Occipital lobe (tissue), 2 donors: ENCODE data around the gene UGT1A6. TPM values are rescaled to one million over a fixed set of nuclear protein-coding genes. Genes with fewer than 3 reads are reported as not detected.

Experiments used
- DNase-seq: peaks from one replicate; lab custom pipeline; 2025; lab: John Stamatoyannopoulos, UW
- total RNA-seq: library from RNA; depleted of rRNA; stranded (reverse); fragments of >200 nt; gene quantifications from one replicate; pipeline ENCODE4 v1.2.3, GENCODE V29; 2014

UGT1A6 gene
- total RNA-seq, 1 donor from 2014 or later, result not detected

GRCh38 chr2:233764761-233765160 lies 72.1 kb downstream of the UGT1A6 start:
- no peak for DNase-seq

- DNase-seq, result no peak
Measured at GRCh38 chr2:233766416-233766815, 73.7 kb downstream of the UGT1A6 start.

DNA sequence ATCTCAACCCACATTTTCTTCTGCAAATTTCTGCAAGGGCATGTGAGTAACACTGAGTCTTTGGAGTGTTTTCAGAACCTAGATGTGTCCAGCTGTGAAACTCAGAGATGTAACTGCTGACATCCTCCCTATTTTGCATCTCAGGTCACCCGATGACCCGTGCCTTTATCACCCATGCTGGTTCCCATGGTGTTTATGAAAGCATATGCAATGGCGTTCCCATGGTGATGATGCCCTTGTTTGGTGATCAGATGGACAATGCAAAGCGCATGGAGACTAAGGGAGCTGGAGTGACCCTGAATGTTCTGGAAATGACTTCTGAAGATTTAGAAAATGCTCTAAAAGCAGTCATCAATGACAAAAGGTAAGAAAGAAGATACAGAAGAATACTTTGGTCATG lies 75.4 kb downstream of the UGT1A6 start:
- no peak for DNase-seq

DNA sequence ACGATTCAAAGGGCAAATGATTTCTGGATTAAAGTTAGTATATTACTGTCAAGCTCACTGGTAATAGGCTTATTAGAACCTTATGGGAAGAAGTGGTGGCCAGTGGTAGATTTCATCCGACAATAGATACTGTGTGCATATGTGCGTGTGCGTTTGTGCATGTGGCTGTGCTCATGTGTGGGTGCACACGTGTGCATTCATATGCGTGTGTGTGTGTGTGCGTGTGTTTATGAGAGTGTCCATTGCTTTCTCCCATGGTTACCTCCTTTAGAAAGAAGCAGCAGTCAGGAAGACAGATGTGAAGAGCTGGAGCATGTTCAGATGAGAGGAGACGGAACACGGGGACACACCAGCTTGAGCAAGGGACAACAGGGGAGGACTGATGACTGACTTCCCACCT lies 76.6 kb downstream of the UGT1A6 start:
- no peak for DNase-seq

GRCh38 chr2:233772153-233772552 lies 79.5 kb downstream of the UGT1A6 start:
- no peak for DNase-seq

DNA sequence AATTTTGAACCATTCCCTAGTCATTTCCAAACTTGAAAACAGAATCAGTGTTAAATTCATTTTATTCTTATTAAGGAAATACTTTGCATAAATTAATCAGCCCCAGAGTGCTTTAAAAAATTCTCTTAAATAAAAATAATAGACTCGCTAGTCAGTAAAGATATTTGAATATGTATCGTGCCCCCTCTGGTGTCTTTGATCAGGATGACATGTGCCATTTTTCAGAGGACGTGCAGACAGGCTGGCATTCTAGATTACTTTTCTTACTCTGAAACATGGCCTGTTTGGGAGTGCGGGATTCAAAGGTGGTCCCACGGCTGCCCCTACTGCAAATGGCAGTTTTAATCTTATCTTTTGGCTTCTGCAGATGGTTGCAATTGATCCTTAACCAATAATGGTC lies 79.9 kb downstream of the UGT1A6 start:
- DNase-seq, result no peak

- DNase-seq, result no peak
Measured at GRCh38 chr2:233773854-233774253, 81.2 kb downstream of the UGT1A6 start.

DNA sequence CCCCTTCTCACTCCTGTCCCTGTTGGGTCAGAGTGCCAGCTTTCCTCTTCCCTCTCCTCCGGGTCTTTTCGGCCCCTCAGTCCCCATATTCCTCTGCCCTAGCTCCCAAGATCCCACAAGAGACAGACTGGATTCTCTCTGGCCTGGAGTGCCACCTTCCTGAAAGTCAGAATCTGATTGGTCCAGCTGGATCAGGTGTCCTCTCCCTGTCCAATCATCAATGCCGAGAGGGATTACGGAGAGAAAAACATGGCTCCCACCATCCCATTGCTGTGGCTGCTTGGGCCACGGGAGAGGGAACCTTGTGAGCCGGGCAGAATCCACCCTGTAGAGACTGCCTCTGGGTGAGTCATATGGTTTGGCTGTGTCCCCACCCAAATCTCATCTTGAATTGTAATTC lies 82.7 kb downstream of the UGT1A6 start:
- no peak for DNase-seq

- no peak for DNase-seq
Measured at GRCh38 chr2:233778030-233778429, 85.3 kb downstream of the UGT1A6 start, which contains the start of gene MROH2A. Gene MROH2A, plus strand, starts transcription at chr2:233778330. Its CDS starts 1,029 bp downstream, at chr2:233779359.

DNA sequence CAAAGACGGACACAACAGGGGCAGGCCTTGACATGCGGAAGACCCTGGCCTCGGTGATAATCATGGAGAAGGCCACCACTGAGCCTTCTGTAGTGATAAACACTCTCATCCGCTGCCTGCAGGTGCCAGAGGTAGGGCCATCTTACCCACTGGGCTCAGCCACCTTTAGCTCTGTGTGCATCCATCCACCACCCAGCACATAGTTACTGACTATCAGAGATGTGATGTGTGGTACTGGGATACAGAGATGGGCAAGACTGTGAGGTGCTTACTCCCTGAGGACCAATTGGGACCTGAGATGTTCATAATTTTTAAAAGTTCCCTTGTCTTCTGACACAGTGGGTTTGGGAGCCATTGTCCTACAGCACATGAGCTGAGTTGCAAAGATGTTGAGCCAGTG lies 87.0 kb downstream of the UGT1A6 start:
- DNase-seq, result no peak

GRCh38 chr2:233780771-233781170 lies 88.1 kb downstream of the UGT1A6 start:
- DNase-seq, result no peak

DNA sequence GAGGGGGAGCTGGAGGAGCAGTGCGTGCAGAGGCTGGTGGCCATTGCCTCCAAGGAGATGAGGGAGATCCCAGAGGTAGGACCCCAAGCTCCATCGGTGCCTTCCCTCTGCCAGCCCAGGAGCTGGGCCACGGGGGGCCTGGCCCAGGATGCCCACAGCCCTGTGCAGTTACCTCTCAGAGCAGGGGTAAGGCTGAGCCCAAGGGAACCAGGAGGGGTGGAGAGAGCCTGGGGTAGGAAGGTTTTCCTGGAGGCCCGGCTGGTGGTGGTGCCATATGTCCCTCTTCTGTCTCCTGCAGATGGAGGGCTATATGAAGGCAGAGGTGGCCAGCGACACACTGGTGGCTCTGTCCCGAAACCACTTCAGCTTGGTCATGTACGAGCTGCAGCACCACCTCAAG lies 96.9 kb downstream of the UGT1A6 start:
- DNase-seq, result no peak

- DNase-seq, result no peak
Measured at GRCh38 chr2:233791151-233791882, 98.6 kb downstream of the UGT1A6 start.

- DNase-seq, result no peak
Measured at GRCh38 chr2:233791883-233792329, 99.2 kb downstream of the UGT1A6 start.

DNA sequence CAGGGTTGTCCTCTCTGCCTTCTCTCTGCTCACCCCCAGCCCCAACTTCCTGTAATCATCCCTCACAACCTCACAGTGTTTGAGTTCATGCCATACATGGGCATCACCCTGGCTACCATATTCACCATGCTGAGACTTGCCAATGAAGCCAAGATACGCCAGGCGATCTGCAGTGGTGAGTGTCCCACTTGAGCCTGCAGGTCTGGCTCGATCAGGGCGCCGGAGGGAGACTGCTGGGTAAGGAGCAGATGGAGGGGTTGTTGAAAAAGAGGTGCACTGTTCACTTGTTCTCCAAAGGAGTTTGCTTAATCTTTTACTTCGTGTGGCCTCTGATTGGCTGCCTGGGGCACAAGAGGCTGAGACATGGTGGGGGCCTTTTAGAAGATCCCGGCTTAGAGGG lies 100.0 kb downstream of the UGT1A6 start:
- DNase-seq, result no peak

- DNase-seq, result no peak
Measured at GRCh38 chr2:233793465-233794127, 100.9 kb downstream of the UGT1A6 start.

- DNase-seq, result no peak
Measured at GRCh38 chr2:233794128-233794658, 101.5 kb downstream of the UGT1A6 start.

GRCh38 chr2:233795735-233796171 lies 103.1 kb downstream of the UGT1A6 start:
- DNase-seq, result no peak

- no peak for DNase-seq
Measured at GRCh38 chr2:233796254-233796653, 103.6 kb downstream of the UGT1A6 start.

GRCh38 chr2:233798335-233799086 lies 105.8 kb downstream of the UGT1A6 start:
- no peak for DNase-seq

DNA sequence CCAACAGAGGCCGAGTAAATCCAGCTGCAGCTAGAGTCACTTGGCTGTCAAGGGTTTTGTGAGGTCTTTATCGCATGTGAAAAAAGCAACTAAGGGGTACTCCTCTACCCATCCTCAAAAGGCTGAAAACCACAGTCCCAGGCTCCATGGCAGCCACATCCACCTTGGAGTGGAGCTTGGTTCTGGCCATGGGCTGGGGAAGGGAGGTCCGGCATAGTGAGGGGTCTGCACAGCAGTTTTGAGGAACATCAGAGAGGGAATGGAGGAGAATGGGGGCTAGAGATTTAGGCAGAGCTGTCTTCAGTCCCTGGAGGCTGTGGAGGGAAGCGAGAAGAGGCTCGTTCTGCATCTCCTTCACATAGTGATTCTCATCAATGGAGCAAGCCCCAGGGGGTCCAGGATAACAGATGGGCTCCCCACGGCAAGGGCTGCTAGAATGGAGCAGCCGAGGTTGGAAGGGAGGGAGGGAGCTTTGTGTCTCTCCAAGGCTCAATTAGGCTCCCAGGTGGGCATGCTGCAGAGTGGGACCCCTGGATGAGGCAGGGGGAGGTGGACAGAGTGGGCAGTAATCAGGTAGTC lies 106.5 kb downstream of the UGT1A6 start:
- no peak for DNase-seq

GRCh38 chr2:233799716-233800115 lies 107.0 kb downstream of the UGT1A6 start:
- DNase-seq, result no peak
